ENCODE results near the gene DUOX1. TPM values are rescaled to one million over a fixed set of nuclear protein-coding genes. Genes with fewer than 3 reads are reported as not detected.

DUOX1 gene
- total and polyA plus RNA-seq, 12 donors = 2.5 to 98.8 (median 23.6) TPM; not detected in 1

GRCh38 chr15:45114751-45115085 is 15.1 kb upstream of the DUOX1 start:
- H3K27me3 ChIP-seq = peaks cover 64% of the 10 kb centered on the region
- TF ChIP-seq CTCF (IDR thresholded peaks at IDR 0.05) = no peak
- no peak for TF ChIP-seq POLR2A (IDR thresholded peaks at IDR 0.05)
- intact Hi-C loops (cut with DNase I) = loop anchor here in 1 of 2 donors (5.0 to 10.0 kb wide), 3 partner anchors 53 to 140 kb away; no protein-coding TSS in a partner anchor

GRCh38 chr15:45115312-45115820 is 14.4 kb upstream of the DUOX1 start:
- Histone ChIP-seq H3K4me1 (replicated peaks in 1 of 2) (peaks cover 6 to 19% of the 10 kb centered on the region in 2 donors), H3K36me3 (replicated peaks in 1 of 2) (no peaks in the 10 kb centered on the region), H3K9me3 (replicated peaks in 1 of 3) (no peaks in the 10 kb centered on the region), H3K27ac (no peak overlapping the region), H3K4me3 (no peak overlapping the region), H3K27me3 (peaks cover 64% of the 10 kb centered on the region)
- intact Hi-C loops (cut with DNase I) = loop anchor here in 1 of 2 donors (5.0 to 10.0 kb wide), 3 partner anchors 52 to 141 kb away; no protein-coding TSS in a partner anchor
- WGBS, 4 donors = 54 to 71% (median 66%) methylated on average over 7 of the region's 7 CpGs
- DNase-seq = no peak
- TF ChIP-seq CTCF (IDR thresholded peaks at IDR 0.05) = no peak
- no peak for TF ChIP-seq POLR2A (IDR thresholded peaks at IDR 0.05)

More at GRCh38 chr15:45114751-45115085, 15.1 kb upstream of the DUOX1 start:
- no peak for DNase-seq
- WGBS, 4 donors = 0 to 17% (median 11%) methylated on average over 1 to 2 of the region's 2 CpGs
- Histone ChIP-seq H3K9me3 (replicated peaks in 1 of 3) (no peaks in the 10 kb centered on the region), H3K36me3 (replicated peaks in 1 of 2) (no peaks in the 10 kb centered on the region), H3K27ac (no peak overlapping the region), H3K4me1 (replicated peaks in 1 of 2) (peaks cover 6 to 19% of the 10 kb centered on the region in 2 donors), H3K4me3 (peak overlapping the region in 1 of 4 donors; percentile 9)

GRCh38 chr15:45116006-45116481 is 13.8 kb upstream of the DUOX1 start:
- intact Hi-C loops (cut with DNase I) = loop anchor here in 1 of 2 donors (5.0 to 10.0 kb wide), 3 partner anchors 51 to 141 kb away; no protein-coding TSS in a partner anchor
- DNase-seq = no peak

More at GRCh38 chr15:45116006-45116481, 13.8 kb upstream of the DUOX1 start:
- TF ChIP-seq POLR2A (IDR thresholded peaks at IDR 0.05) = no peak
- TF ChIP-seq CTCF (IDR thresholded peaks at IDR 0.05) = no peak
- Histone ChIP-seq H3K9me3 (replicated peaks in 1 of 3) (no peaks in the 10 kb centered on the region), H3K4me1 (replicated peaks in 1 of 2) (peaks cover 6 to 19% of the 10 kb centered on the region in 2 donors), H3K4me3 (no peak overlapping the region), H3K27me3 (peaks cover 64% of the 10 kb centered on the region), H3K36me3 (replicated peaks in 1 of 2) (no peaks in the 10 kb centered on the region), H3K27ac (no peak overlapping the region)
- WGBS, 4 donors = 46 to 65% (median 49%) methylated on average over 15 to 19 of the region's 19 CpGs

Data from adrenal gland (tissue), 12 donors.